ENCODE results near the gene HAAO.

Gene HAAO

GRCh38 chr2:42829671-42830440, 37.5 kb upstream of the HAAO start:
- Histone ChIP-seq H3K79me2 (ENCODE audit: insufficient read depth, low read length) (no peaks in the 10 kb centered on the region), H3K4me3 (ENCODE audit: low read length, poor library complexity, severe bottlenecking) (no peak overlapping the region), H3K9me3 (ENCODE audit: insufficient read depth, low read depth, low read length) (no peaks in the 10 kb centered on the region), H3K27me3 (ENCODE audit: insufficient read depth, low read length, poor library complexity, severe bottlenecking) (no peaks in the 10 kb centered on the region), H2AFZ (ENCODE audit: low read length) (no peak overlapping the region; the same call in 1 of the 2 replicates), H4K20me1 (ENCODE audit: insufficient read depth, low read length, poor library complexity, severe bottlenecking) (no peaks in the 10 kb centered on the region), H3K36me3 (ENCODE audit: insufficient read depth, low read length) (no peaks in the 10 kb centered on the region), H3K9ac (ENCODE audit: low read depth, low read length, poor library complexity, severe bottlenecking) (no peak overlapping the region), H3K9me2 (replicated peaks; ENCODE audit: low read depth, low read length) (no peaks in the 10 kb centered on the region), H3K4me1 (ENCODE audit: insufficient read depth, low read length, poor library complexity, severe bottlenecking) (no peaks in the 10 kb centered on the region), H3F3A (ENCODE audit: low read depth) (no peaks in the 10 kb centered on the region), H3K4me2 (ENCODE audit: low read depth, low read length, poor library complexity, severe bottlenecking) (no peak overlapping the region)
- TF ChIP-seq CTCF (conservative IDR thresholded peaks at IDR 0.05; ENCODE audit: low read length) (no peak), EZH2phosphoT487 (IDR thresholded peaks at IDR 0.05; ENCODE audit: borderline replicate concordance) (no peak)

DNA sequence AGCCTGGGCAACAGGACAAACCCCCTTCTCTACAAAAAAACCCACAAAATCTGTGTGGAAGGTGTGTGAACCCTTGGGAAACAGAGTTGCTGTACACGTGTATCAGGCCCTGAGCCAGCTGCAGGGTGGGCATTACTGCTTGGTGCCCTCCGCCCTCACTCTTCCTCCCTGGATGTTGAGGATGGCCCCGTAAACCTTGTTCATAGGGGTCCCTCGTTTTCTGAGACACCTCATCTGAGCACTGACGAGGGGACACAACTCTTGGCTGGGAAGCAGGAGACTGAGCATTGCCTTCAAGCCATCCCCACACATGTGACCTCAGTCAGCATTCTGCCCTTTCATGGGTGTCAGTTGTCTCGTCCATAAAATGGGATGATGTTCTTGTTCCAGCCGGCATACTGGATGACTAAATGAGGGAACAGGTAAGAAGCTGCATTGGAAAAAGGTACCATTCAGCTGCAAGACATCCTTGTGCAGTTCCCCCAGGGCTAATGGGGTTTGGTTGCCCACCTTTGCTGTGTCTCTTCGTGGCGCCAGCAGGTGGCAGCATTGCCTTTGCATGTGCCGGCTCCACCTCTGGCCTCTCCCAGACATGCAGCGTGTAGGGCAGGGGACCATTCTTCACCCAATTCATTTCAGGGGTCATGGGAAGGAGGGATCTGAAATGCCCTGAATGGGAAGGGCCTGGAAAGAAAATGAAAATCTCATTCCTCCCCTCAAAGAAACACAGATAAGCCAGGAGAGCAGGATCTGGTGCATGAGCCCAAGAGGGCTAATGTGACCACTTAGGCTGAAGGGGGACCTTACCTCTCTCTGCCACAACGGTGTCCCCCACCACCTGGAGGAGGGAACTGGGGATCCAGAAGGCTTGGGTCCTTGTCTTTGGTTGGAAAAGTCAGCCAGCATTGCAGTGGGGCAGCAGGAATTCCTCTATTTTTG, 36.4 kb upstream of the HAAO start:
- Histone ChIP-seq H2AFZ (ENCODE audit: low read length) (0 out of 2 replicates have a peak overlapping the region, but pooled peaks have one; percentile 18), H3K4me2 (ENCODE audit: low read depth, low read length, poor library complexity, severe bottlenecking) (no peak overlapping the region)

More for the DNA sequence above, 36.4 kb upstream of the HAAO start:
- no peaks in the 10 kb centered on the region for H3K36me3 ChIP-seq (ENCODE audit: insufficient read depth, low read length)
- no peaks in the 10 kb centered on the region for H3K27me3 ChIP-seq (ENCODE audit: insufficient read depth, low read length, poor library complexity, severe bottlenecking)
- H3K4me3 ChIP-seq (ENCODE audit: low read length, poor library complexity, severe bottlenecking) = no peak overlapping the region
- H3K9me2 ChIP-seq (replicated peaks; ENCODE audit: low read depth, low read length) = no peaks in the 10 kb centered on the region
- no peaks in the 10 kb centered on the region for H3K4me1 ChIP-seq (ENCODE audit: insufficient read depth, low read length, poor library complexity, severe bottlenecking)
- no peaks in the 10 kb centered on the region for H3K9me3 ChIP-seq (ENCODE audit: insufficient read depth, low read depth, low read length)
- H3K9ac ChIP-seq (ENCODE audit: low read depth, low read length, poor library complexity, severe bottlenecking) = no peak overlapping the region
- H3K79me2 ChIP-seq (ENCODE audit: insufficient read depth, low read length) = no peaks in the 10 kb centered on the region
- TF ChIP-seq EZH2phosphoT487 (IDR thresholded peaks at IDR 0.05; ENCODE audit: borderline replicate concordance) (no peak), CTCF (conservative IDR thresholded peaks at IDR 0.05; ENCODE audit: low read length) (peak; percentile 95)
- H4K20me1 ChIP-seq (ENCODE audit: insufficient read depth, low read length, poor library complexity, severe bottlenecking) = no peaks in the 10 kb centered on the region
- no peaks in the 10 kb centered on the region for H3F3A ChIP-seq (ENCODE audit: low read depth)
